GM18508 (cell line): ENCODE results near the gene GPR78.
"Not testable (repeated sequence)": the region's sequence is repeated elsewhere in the genome, so short reads cannot be mapped to it uniquely, and the experiment has no call there.

Experiments
- ATAC-seq: cut with Tn5 transposase; IDR thresholded peaks from one replicate; pipeline ENCODE4 v1.9.1; 2021; ENCODE audit warnings: moderate number of reproducible peaks; ENCODE audit not compliant: insufficient read depth, unreplicated experiment

Gene GPR78

GRCh38 chr4:8559524-8560264, 20.5 kb upstream of the GPR78 start:
- no peak for ATAC-seq

GRCh38 chr4:8560265-8561047, 19.7 kb upstream of the GPR78 start:
- no peak for ATAC-seq

GRCh38 chr4:8564595-8564994, 15.6 kb upstream of the GPR78 start:
- no peak for ATAC-seq

GRCh38 chr4:8568068-8568668, 12.0 kb upstream of the GPR78 start:
- ATAC-seq = no peak

- no peak for ATAC-seq
These were observed 10.0 kb upstream of the GPR78 start for GRCh38 chr4:8570201-8570600.

GRCh38 chr4:8571702-8572685, 8.2 kb upstream of the GPR78 start:
- ATAC-seq = no peak

GRCh38 chr4:8573266-8573665, 6.9 kb upstream of the GPR78 start:
- no peak for ATAC-seq

- ATAC-seq = no peak
These were observed 5.3 kb upstream of the GPR78 start for GRCh38 chr4:8574796-8575370.

- no peak for ATAC-seq
These were observed 4.7 kb upstream of the GPR78 start for GRCh38 chr4:8575457-8575856.

GRCh38 chr4:8576591-8576990, 3.6 kb upstream of the GPR78 start:
- not testable (repeated sequence) for ATAC-seq

GRCh38 chr4:8577046-8577445, 3.1 kb upstream of the GPR78 start:
- ATAC-seq = no peak

- ATAC-seq = no peak
These were observed 2.2 kb upstream of the GPR78 start for GRCh38 chr4:8577972-8578371.

GRCh38 chr4:8578717-8579116, 1.5 kb upstream of the GPR78 start:
- no peak for ATAC-seq

- no peak for ATAC-seq
These were observed 469 bp upstream of the GPR78 start for GRCh38 chr4:8579526-8580320.

- ATAC-seq = no peak
These were observed 1.1 kb downstream of the GPR78 start for GRCh38 chr4:8581094-8581861.

GRCh38 chr4:8582016-8582415, 1.8 kb downstream of the GPR78 start:
- no peak for ATAC-seq

- ATAC-seq = no peak
These were observed 2.2 kb downstream of the GPR78 start for GRCh38 chr4:8582436-8582835.

GRCh38 chr4:8582941-8583654, 2.9 kb downstream of the GPR78 start:
- ATAC-seq = no peak
